K562 (cell line): ENCODE measurements around the gene ZNF862. TPM values are rescaled to one million over a fixed set of nuclear protein-coding genes. Genes with fewer than 3 reads are reported as not detected.

ENCODE experiments used
- MBD2 ChIP-seq: sonication (generic); IDR thresholded peaks from 2 replicates; pipeline ENCODE4 v1.6.1; 2016; ENCODE audit warnings: low read depth, borderline replicate concordance
- PPARD ChIP-seq: fragments of 250-450 bp; sonication (Bioruptor Pico); IDR thresholded peaks from 2 replicates; pipeline ENCODE4 v1.8.0; 2022; ENCODE audit warnings: inconsistent platforms, mild to moderate bottlenecking, moderate library complexity
- RBM39 ChIP-seq: fragments of 200-400 bp; formaldehyde crosslinking; optimal IDR thresholded peaks from 2 replicates; pipeline ENCODE3; 2018; ENCODE audit warnings: low read depth, low read length
- STAT5B ChIP-seq: fragments of 250-450 bp; sonication (Bioruptor Pico); IDR thresholded peaks from 2 replicates; pipeline ENCODE4 v1.8.0; 2021; ENCODE audit warnings: mild to moderate bottlenecking, inconsistent platforms
- TOE1 ChIP-seq, 2 experiments: fragments of 450-650 bp in 1 of 2; sonication (generic) in 1 of 2; formaldehyde crosslinking in 1 of 2; IDR thresholded peaks; 2 replicates each; pipeline versions ENCODE4 v1.7.1 to v1.8.0; 2016 to 2022; ENCODE audit warnings: borderline replicate concordance in 2 of 2, mild to moderate bottlenecking in 2 of 2, antibody characterized with exemption in 1 of 2, inconsistent platforms in 1 of 2, low read depth in 1 of 2, missing genetic modification reagents in 1 of 2, moderate library complexity in 1 of 2
- ZNF232 ChIP-seq: sonication (generic); formaldehyde crosslinking; IDR thresholded peaks from 2 replicates; pipeline ENCODE4 v1.8.0; 2022; ENCODE audit warnings: mild to moderate bottlenecking, missing genetic modification reagents
- polyA plus RNA-seq, 8 experiments: library from polyadenylated mRNA; depleted of rRNA in 4 of 8; stranded (reverse) in 5 of 8; unstranded in 3 of 8; fragments of >200 nt; fragmentation: Nextera tagmentation in 2 of 8; fragmentation: Illumina TruSeq in 1 of 8; extraction: Ambion mirVana in 2 of 8; extraction: Trizol in 1 of 8; gene quantifications; 2 replicates each; pipeline versions ENCODE4 v1.2.1 to v1.2.3, GENCODE V29; 2011 to 2014; ENCODE audit warnings: inconsistent platforms in 1 of 8, missing spikeins in 1 of 8
- total RNA-seq, 7 experiments: library from RNA; depleted of rRNA in 6 of 7; stranded (reverse); fragments of >200 nt in 6 of 7; fragmentation: Illumina TruSeq in 2 of 7; extraction: Trizol in 2 of 7; gene quantifications; 2 replicates each; pipeline versions ENCODE4 v1.2.1 to v1.2.3, GENCODE V29; 2011 to 2021; ENCODE audit warnings: low replicate concordance in 1 of 7
- TF ChIP-seq, protein P1 (sequence below): fragments of 200-800 bp; sonication (Bioruptor generic); IDR thresholded peaks from 2 replicates; pipeline ENCODE4 v1.6.1; 2016; ENCODE audit warnings: missing genetic modification characterization, missing compliant biosample characterization
- TF ChIP-seq, protein P2 (sequence below): fragments of 250-450 bp; sonication (Bioruptor Pico); IDR thresholded peaks from 2 replicates; pipeline ENCODE4 v1.8.0; 2022; ENCODE audit warnings: inconsistent platforms, mild to moderate bottlenecking, moderate library complexity, borderline replicate concordance

Gene ZNF862
- total and polyA plus RNA-seq, 9 of the 15 experiments (the other 6 are each of a cell fraction or from before 2014, with no cell fraction given), result 1.1 to 3.9 (median 2.6) TPM

DNA sequence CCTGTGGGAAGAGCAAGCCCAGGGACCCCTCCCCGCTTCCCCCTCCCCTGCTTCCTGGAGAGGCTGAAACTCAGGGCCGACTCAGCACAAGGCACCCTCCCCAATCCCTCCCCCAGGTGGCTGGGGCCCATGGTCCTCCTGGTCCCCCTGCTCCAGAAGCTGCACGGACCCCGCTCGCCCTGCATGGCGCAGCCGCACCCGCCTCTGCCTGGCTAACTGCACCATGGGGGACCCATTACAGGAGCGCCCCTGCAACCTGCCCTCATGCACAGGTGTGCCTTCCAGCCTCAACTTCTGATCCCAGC, 19.7 kb upstream of the ZNF862 start (continued):
- TF ChIP-seq, protein P1, sequence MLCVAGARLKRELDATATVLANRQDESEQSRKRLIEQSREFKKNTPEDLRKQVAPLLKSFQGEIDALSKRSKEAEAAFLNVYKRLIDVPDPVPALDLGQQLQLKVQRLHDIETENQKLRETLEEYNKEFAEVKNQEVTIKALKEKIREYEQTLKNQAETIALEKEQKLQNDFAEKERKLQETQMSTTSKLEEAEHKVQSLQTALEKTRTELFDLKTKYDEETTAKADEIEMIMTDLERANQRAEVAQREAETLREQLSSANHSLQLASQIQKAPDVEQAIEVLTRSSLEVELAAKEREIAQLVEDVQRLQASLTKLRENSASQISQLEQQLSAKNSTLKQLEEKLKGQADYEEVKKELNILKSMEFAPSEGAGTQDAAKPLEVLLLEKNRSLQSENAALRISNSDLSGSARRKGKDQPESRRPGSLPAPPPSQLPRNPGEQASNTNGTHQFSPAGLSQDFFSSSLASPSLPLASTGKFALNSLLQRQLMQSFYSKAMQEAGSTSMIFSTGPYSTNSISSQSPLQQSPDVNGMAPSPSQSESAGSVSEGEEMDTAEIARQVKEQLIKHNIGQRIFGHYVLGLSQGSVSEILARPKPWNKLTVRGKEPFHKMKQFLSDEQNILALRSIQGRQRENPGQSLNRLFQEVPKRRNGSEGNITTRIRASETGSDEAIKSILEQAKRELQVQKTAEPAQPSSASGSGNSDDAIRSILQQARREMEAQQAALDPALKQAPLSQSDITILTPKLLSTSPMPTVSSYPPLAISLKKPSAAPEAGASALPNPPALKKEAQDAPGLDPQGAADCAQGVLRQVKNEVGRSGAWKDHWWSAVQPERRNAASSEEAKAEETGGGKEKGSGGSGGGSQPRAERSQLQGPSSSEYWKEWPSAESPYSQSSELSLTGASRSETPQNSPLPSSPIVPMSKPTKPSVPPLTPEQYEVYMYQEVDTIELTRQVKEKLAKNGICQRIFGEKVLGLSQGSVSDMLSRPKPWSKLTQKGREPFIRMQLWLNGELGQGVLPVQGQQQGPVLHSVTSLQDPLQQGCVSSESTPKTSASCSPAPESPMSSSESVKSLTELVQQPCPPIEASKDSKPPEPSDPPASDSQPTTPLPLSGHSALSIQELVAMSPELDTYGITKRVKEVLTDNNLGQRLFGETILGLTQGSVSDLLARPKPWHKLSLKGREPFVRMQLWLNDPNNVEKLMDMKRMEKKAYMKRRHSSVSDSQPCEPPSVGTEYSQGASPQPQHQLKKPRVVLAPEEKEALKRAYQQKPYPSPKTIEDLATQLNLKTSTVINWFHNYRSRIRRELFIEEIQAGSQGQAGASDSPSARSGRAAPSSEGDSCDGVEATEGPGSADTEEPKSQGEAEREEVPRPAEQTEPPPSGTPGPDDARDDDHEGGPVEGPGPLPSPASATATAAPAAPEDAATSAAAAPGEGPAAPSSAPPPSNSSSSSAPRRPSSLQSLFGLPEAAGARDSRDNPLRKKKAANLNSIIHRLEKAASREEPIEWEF (CRISPR knock-in tag), result no peak
- TF ChIP-seq TOE1 (IDR thresholded peaks at IDR 0.05; ENCODE audit: borderline replicate concordance) (no peak), TOE1 (CRISPR knock-in tag; IDR thresholded peaks at IDR 0.05; ENCODE audit: borderline replicate concordance, low read depth) (no peak), STAT5B (CRISPR knock-in tag) (no peak), PPARD (CRISPR knock-in tag) (no peak), ZNF232 (CRISPR knock-in tag) (no peak), RBM39 (no peak), MBD2 (no peak)
- TF ChIP-seq, protein P2, sequence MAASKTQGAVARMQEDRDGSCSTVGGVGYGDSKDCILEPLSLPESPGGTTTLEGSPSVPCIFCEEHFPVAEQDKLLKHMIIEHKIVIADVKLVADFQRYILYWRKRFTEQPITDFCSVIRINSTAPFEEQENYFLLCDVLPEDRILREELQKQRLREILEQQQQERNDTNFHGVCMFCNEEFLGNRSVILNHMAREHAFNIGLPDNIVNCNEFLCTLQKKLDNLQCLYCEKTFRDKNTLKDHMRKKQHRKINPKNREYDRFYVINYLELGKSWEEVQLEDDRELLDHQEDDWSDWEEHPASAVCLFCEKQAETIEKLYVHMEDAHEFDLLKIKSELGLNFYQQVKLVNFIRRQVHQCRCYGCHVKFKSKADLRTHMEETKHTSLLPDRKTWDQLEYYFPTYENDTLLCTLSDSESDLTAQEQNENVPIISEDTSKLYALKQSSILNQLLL (CRISPR knock-in tag), result no peak
